CD4-positive, alpha-beta T cell treated with Interleukin-1 beta for 1 hour (primary cell): ENCODE data around the gene PRPS1.
A peak's percentile ranks its signal among the peaks of the same experiment; 100 is the strongest.
"Not testable (repeated sequence)": the region's sequence is repeated elsewhere in the genome, so short reads cannot be mapped to it uniquely, and the experiment has no call there.

Experiments
- DNase-seq, 2 donors: peaks; one replicate each; pipeline ENCODE4 v3.0.0-alpha.2; 2020 to 2022

PRPS1 gene

GRCh38 chrX:107627838-107628661 lies at the start of gene PRPS1:
TSS of gene PRPS1 (plus strand) at chrX:107628510. CDS start at chrX:107628629, 119 bp downstream.
- peak; percentile 90 to 91 for DNase-seq

- no peak for DNase-seq
These were observed 48.4 kb upstream of the PRPS1 start for GRCh38 chrX:107579956-107580355.

GRCh38 chrX:107581923-107582322 lies 46.4 kb upstream of the PRPS1 start:
- DNase-seq: no peak

GRCh38 chrX:107589243-107589642 lies 39.1 kb upstream of the PRPS1 start:
- no peak for DNase-seq

- DNase-seq: no peak
These were observed 31.7 kb upstream of the PRPS1 start for GRCh38 chrX:107596651-107597050.

- DNase-seq: no peak
These were observed 31.0 kb upstream of the PRPS1 start for GRCh38 chrX:107597264-107597663.

GRCh38 chrX:107597791-107598190 lies 30.5 kb upstream of the PRPS1 start:
- no peak for DNase-seq

GRCh38 chrX:107599450-107599861 lies 28.9 kb upstream of the PRPS1 start:
- no peak for DNase-seq

- no peak for DNase-seq
These were observed 27.9 kb upstream of the PRPS1 start for GRCh38 chrX:107600366-107600765.

GRCh38 chrX:107601326-107601725 lies 27.0 kb upstream of the PRPS1 start:
- no peak for DNase-seq

GRCh38 chrX:107601759-107602158 lies 26.6 kb upstream of the PRPS1 start:
- no peak for DNase-seq

- no peak for DNase-seq
These were observed 25.5 kb upstream of the PRPS1 start for GRCh38 chrX:107602694-107603239.

- no peak for DNase-seq
These were observed 24.7 kb upstream of the PRPS1 start for GRCh38 chrX:107603429-107604159.

- not testable (repeated sequence) for DNase-seq
These were observed 19.2 kb upstream of the PRPS1 start for GRCh38 chrX:107609061-107609460.

GRCh38 chrX:107610667-107611066 lies 17.6 kb upstream of the PRPS1 start:
- no peak for DNase-seq

- no peak for DNase-seq
These were observed 8.4 kb upstream of the PRPS1 start for GRCh38 chrX:107619885-107620322.

- no peak for DNase-seq
These were observed 3.4 kb upstream of the PRPS1 start for GRCh38 chrX:107624893-107625292.

GRCh38 chrX:107625739-107626138 lies 2.6 kb upstream of the PRPS1 start:
- no peak for DNase-seq

- no peak for DNase-seq
These were observed 1.8 kb upstream of the PRPS1 start for GRCh38 chrX:107626481-107626880.

GRCh38 chrX:107626916-107627315 lies 1.4 kb upstream of the PRPS1 start:
- DNase-seq: no peak

GRCh38 chrX:107628662-107629539 lies 591 bp downstream of the PRPS1 start:
- DNase-seq: peak; percentile 45 to 63

GRCh38 chrX:107629540-107629909 lies 1.2 kb downstream of the PRPS1 start:
- DNase-seq: peak in 1 of 2 donors; percentile 4
